ENCODE measurements around the gene TTYH3. TPM values are rescaled to one million over a fixed set of nuclear protein-coding genes. Genes with fewer than 3 reads are reported as not detected.

The TTYH3 gene
- total and polyA plus RNA-seq, 2 of the 13 experiments (the other 11 are each of a cell fraction or from before 2014, with no cell fraction given) = 26.3 to 50.0 TPM

DNA sequence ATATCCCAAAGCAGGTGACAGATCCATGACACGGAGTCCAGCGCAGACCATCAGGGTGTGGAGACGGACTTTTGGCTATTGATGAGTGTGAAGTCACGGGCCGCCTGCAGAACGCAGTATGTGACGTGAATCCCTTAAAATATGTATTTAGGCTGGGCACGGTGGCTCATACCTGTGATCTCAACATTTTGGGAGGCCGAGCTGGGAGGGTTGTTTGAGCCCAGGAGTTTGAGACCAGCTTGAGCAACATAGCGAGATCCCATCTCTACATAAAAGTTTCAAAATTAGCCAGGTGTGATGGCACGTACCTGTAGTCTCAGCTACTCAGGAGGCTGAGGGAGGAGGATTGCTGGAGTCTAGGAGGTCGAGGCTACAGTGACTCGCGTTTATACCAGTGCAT, 54.3 kb downstream of the TTYH3 start:
- H3K4me1 ChIP-seq (ENCODE audit: insufficient read depth, low read length) = peaks cover 19% of the 10 kb centered on the region
- no peaks in the 10 kb centered on the region for H3K36me3 ChIP-seq (replicated peaks in 1 of 2; ENCODE audit: control insufficient read depth in 1 of 2, insufficient read depth in 2 of 2, low read length in 2 of 2)
- no peak for FAIRE-seq
- H3K4me2 ChIP-seq (ENCODE audit: low read depth, low read length) = no peak overlapping the region
- H3K9me3 ChIP-seq (ENCODE audit: low read length) = no peaks in the 10 kb centered on the region
- no peak overlapping the region for H3K9ac ChIP-seq (ENCODE audit: insufficient read depth, low read depth, low read length)
- WGBS (ENCODE audit: low lambda C conversion rate) = 57% methylated on average over 14 of the region's 14 CpGs
- H2AFZ ChIP-seq (ENCODE audit: low read length) = no peak overlapping the region
- in situ Hi-C loops (cut with HindIII; ENCODE audit: extremely low pct_ligation_motif_present, low pct_unique_long_range_greater_than_20kb) (no loop called here), intact Hi-C loops (cut with micrococcal nuclease; ENCODE audit: unreplicated experiment) (no loop called here)
- no peak overlapping the region for H3K27ac ChIP-seq (ENCODE audit: extremely low read length, insufficient read depth, low read length)
- BruUV-seq (replicated peaks) = no TSS peak
- ChIA-PET CTCF (ENCODE audit: low intra/inter-chr PET ratio, low total read pairs) (no interaction called here), POLR2A (no interaction called here)
- no peak for ATAC-seq
- no peaks in the 10 kb centered on the region for H3K79me2 ChIP-seq (ENCODE audit: insufficient read depth, low read length)
- DNase-seq (ENCODE audit: low spot score) = no peak
- TF ChIP-seq ZNF749 (CRISPR knock-in tag; IDR thresholded peaks at IDR 0.05; ENCODE audit: borderline replicate concordance) (no peak), E2F1 (CRISPR knock-in tag; IDR thresholded peaks at IDR 0.05) (no peak)
- H4K20me1 ChIP-seq (ENCODE audit: insufficient read depth, low read length) = no peaks in the 10 kb centered on the region
- H3K4me3 ChIP-seq (replicated peaks in 1 of 3; ENCODE audit: insufficient read depth in 1 of 3, low read depth in 2 of 3, low read length in 3 of 3) = no peak overlapping the region
- H3K27me3 ChIP-seq (ENCODE audit: control insufficient read depth in 1 of 2, insufficient read depth in 2 of 2, low read length in 2 of 2) = peaks cover 21 to 73% of the 10 kb centered on the region in 2 experiments

GRCh38 chr7:2687338-2687869, 55.6 kb downstream of the TTYH3 start:
- H3K27ac ChIP-seq (ENCODE audit: extremely low read length, insufficient read depth, low read length) = no peak overlapping the region
- BruUV-seq (replicated peaks) = no TSS peak
- no peaks in the 10 kb centered on the region for H4K20me1 ChIP-seq (ENCODE audit: insufficient read depth, low read length)
- no peaks in the 10 kb centered on the region for H3K79me2 ChIP-seq (ENCODE audit: insufficient read depth, low read length)
- ChIA-PET POLR2A (no interaction called here), CTCF (ENCODE audit: low intra/inter-chr PET ratio, low total read pairs) (no interaction called here)
- no peaks in the 10 kb centered on the region for H3K9me3 ChIP-seq (ENCODE audit: low read length)
- no peak overlapping the region for H3K9ac ChIP-seq (ENCODE audit: insufficient read depth, low read depth, low read length)
- no peak; the same call in 2 of the 3 replicates for ATAC-seq
- in situ Hi-C loops (cut with HindIII; ENCODE audit: extremely low pct_ligation_motif_present, low pct_unique_long_range_greater_than_20kb) (no loop called here), intact Hi-C loops (cut with micrococcal nuclease; ENCODE audit: unreplicated experiment) (no loop called here)
- H3K36me3 ChIP-seq (replicated peaks in 1 of 2; ENCODE audit: control insufficient read depth in 1 of 2, insufficient read depth in 2 of 2, low read length in 2 of 2) = no peaks in the 10 kb centered on the region
- no peak overlapping the region for H3K4me3 ChIP-seq (replicated peaks in 1 of 3; ENCODE audit: insufficient read depth in 1 of 3, low read depth in 2 of 3, low read length in 3 of 3)
- no peak overlapping the region for H2AFZ ChIP-seq (ENCODE audit: low read length)
- no peak overlapping the region for H3K4me2 ChIP-seq (ENCODE audit: low read depth, low read length)
- no peak for FAIRE-seq
- 12% methylated on average over 8 of the region's 17 CpGs for WGBS (ENCODE audit: low lambda C conversion rate)
- DNase-seq (ENCODE audit: low spot score) = no peak
- peaks cover 24 to 69% of the 10 kb centered on the region in 2 experiments for H3K27me3 ChIP-seq (ENCODE audit: control insufficient read depth in 1 of 2, insufficient read depth in 2 of 2, low read length in 2 of 2)
- peaks cover 24% of the 10 kb centered on the region for H3K4me1 ChIP-seq (ENCODE audit: insufficient read depth, low read length)
- TF ChIP-seq FOXO1 (CRISPR knock-in tag; IDR thresholded peaks at IDR 0.05) (no peak), PHB2 (IDR thresholded peaks at IDR 0.05; ENCODE audit: partially characterized antibody) (no peak), ZNF276 (CRISPR knock-in tag; IDR thresholded peaks at IDR 0.05; ENCODE audit: low read depth) (no peak), EZH2 (conservative IDR thresholded peaks at IDR 0.05; ENCODE audit: low read depth, low read length) (peak; percentile 71; the same call in 1 of the 2 replicates), EED (CRISPR knock-in tag; IDR thresholded peaks at IDR 0.05) (no peak), ZNF513 (CRISPR knock-in tag; conservative IDR thresholded peaks at IDR 0.05) (no peak), ZNF687 (CRISPR knock-in tag; IDR thresholded peaks at IDR 0.05) (peak; percentile 4; the same call in 1 of the 2 replicates)

All from HepG2 (cell line).